Occipital lobe (tissue), 2 donors: Measurements from ENCODE around the gene PIAS1. TPM values are rescaled to one million over a fixed set of nuclear protein-coding genes. Genes with fewer than 3 reads are reported as not detected.
"Not testable (repeated sequence)": the region's sequence is repeated elsewhere in the genome, so short reads cannot be mapped to it uniquely, and the experiment has no call there.

Source experiments
- DNase-seq: peaks from one replicate; lab custom pipeline; 2025; lab: John Stamatoyannopoulos, UW
- total RNA-seq: library from RNA; depleted of rRNA; stranded (reverse); fragments of >200 nt; gene quantifications from one replicate; pipeline ENCODE4 v1.2.3, GENCODE V29; 2014

PIAS1 gene
- total RNA-seq, 1 donor from 2014 or later, result 24.0 TPM

- not testable (repeated sequence) for DNase-seq
Observed at GRCh38 chr15:68202994-68203393, 148.9 kb downstream of the PIAS1 start.

GRCh38 chr15:68203486-68203885 is 149.4 kb downstream of the PIAS1 start:
- no peak for DNase-seq

- no peak for DNase-seq
Observed at GRCh38 chr15:68203956-68204355, 149.8 kb downstream of the PIAS1 start.

GRCh38 chr15:68204361-68204760 is 150.2 kb downstream of the PIAS1 start:
- no peak for DNase-seq

- no peak for DNase-seq
Observed at GRCh38 chr15:68204776-68205557, 150.9 kb downstream of the PIAS1 start, which contains the start of gene CALML4. Gene CALML4, minus strand, starts transcription at chr15:68205332. Its CDS starts 85 bp downstream, at chr15:68205247.

- no peak for DNase-seq
Observed at GRCh38 chr15:68205558-68205944, 151.4 kb downstream of the PIAS1 start.

- DNase-seq, result no peak
Observed at GRCh38 chr15:68205954-68206539, 151.9 kb downstream of the PIAS1 start.

GRCh38 chr15:68206711-68207151 is 152.6 kb downstream of the PIAS1 start:
- DNase-seq, result no peak

GRCh38 chr15:68207176-68207935 is 153.2 kb downstream of the PIAS1 start:
- DNase-seq, result no peak

- DNase-seq, result no peak
Observed at GRCh38 chr15:68208136-68208535, 154.0 kb downstream of the PIAS1 start.

- DNase-seq, result no peak
Observed at GRCh38 chr15:68208636-68209240, 154.6 kb downstream of the PIAS1 start.

GRCh38 chr15:68209272-68209671 is 155.2 kb downstream of the PIAS1 start:
- no peak for DNase-seq

- no peak for DNase-seq
Observed at GRCh38 chr15:68209735-68210408, 155.8 kb downstream of the PIAS1 start.

GRCh38 chr15:68210409-68210756 is 156.3 kb downstream of the PIAS1 start:
- no peak for DNase-seq

GRCh38 chr15:68210821-68211655 is 156.9 kb downstream of the PIAS1 start:
- peak; percentile 75 for DNase-seq

- DNase-seq, result no peak
Observed at GRCh38 chr15:68211656-68212320, 157.7 kb downstream of the PIAS1 start.

GRCh38 chr15:68213491-68213845 is 159.4 kb downstream of the PIAS1 start:
- not testable (repeated sequence) for DNase-seq

- no peak for DNase-seq
Observed at GRCh38 chr15:68213991-68214837, 160.1 kb downstream of the PIAS1 start.

GRCh38 chr15:68214838-68215254 is 160.7 kb downstream of the PIAS1 start:
- DNase-seq, result no peak
